ENCODE measurements around the gene PMEL.

- no peak for TF ChIP-seq HDAC2 (IDR thresholded peaks at IDR 0.05)
- TF ChIP-seq BRF2 (IDR thresholded peaks at IDR 0.05; ENCODE audit: borderline replicate concordance, insufficient read depth, insufficient read length): no peak
- TF ChIP-seq CTCF (IDR thresholded peaks at IDR 0.05 in 2 of 3, conservative IDR thresholded peaks at IDR 0.05 in 1 of 3; ENCODE audit: insufficient read depth in 2 of 3, low read depth in 1 of 3, low read length in 3 of 3): no peak
- TF ChIP-seq POLR2A (conservative IDR thresholded peaks at IDR 0.05): no peak
Measured at GRCh38 chr12:55925870-55926737, 39.7 kb downstream of the PMEL start.
